Adrenal gland (tissue), 12 donors: Measurements from ENCODE around the gene DKK3. TPM values are rescaled to one million over a fixed set of nuclear protein-coding genes. Genes with fewer than 3 reads are reported as not detected.
A peak's percentile ranks its signal among the peaks of the same experiment; 100 is the strongest.

ENCODE experiments used
- DNase-seq, 7 donors: peaks; one replicate each; pipeline ENCODE4 v3.0.0-alpha.2; 2019 to 2020
- H3K27ac ChIP-seq, 5 donors: fragments of 200-600 bp; sonication (generic) in 4 of 5; 1 replicate in 3 of 5; 2 replicates in 2 of 5; pipeline versions ENCODE4 v1.5.1 to v1.8.0; 2016 to 2020; ENCODE audit warnings: mild to moderate bottlenecking in 1 of 5
- H3K27me3 ChIP-seq: fragments of 200-600 bp; 2 replicates; pipeline ENCODE4 v1.8.0; 2021
- H3K36me3 ChIP-seq, 2 donors: fragments of 200-600 bp; replicated peaks in 1 of 2; 1 replicate in 1 of 2; 2 replicates in 1 of 2; pipeline versions ENCODE4 v1.5.1 to v1.8.0; 2018 to 2022
- H3K4me1 ChIP-seq, 2 donors: fragments of 200-600 bp; replicated peaks in 1 of 2; 1 replicate in 1 of 2; 2 replicates in 1 of 2; pipeline versions ENCODE4 v1.5.1 to v1.8.0; 2018 to 2021
- H3K4me3 ChIP-seq, 4 donors: fragments of 200-600 bp; sonication (generic) in 3 of 4; one replicate each; pipeline ENCODE4 v1.5.1; 2016 to 2018
- H3K9me3 ChIP-seq, 3 donors: fragments of 200-600 bp; sonication (generic) in 1 of 3; replicated peaks in 1 of 3; 1 replicate in 2 of 3; 2 replicates in 1 of 3; pipeline versions ENCODE4 v1.5.1 to v1.8.0; 2016 to 2021
- CTCF ChIP-seq, 6 experiments: fragments of 450-650 bp in 4 of 6; fragments of 200-600 bp in 2 of 6; sonication (generic) in 1 of 6; IDR thresholded peaks; 1 replicate in 5 of 6; 2 replicates in 1 of 6; pipeline versions ENCODE4 v1.5.1 to v1.8.0; 2016 to 2021; ENCODE audit warnings: antibody characterized with exemption in 6 of 6, mild to moderate bottlenecking in 2 of 6, moderate library complexity in 1 of 6
- POLR2A ChIP-seq, 2 donors: fragments of 450-650 bp; IDR thresholded peaks; one replicate each; pipeline ENCODE4 v1.6.1; 2017; ENCODE audit warnings: antibody characterized with exemption in 2 of 2, mild to moderate bottlenecking in 2 of 2, moderate library complexity in 1 of 2
- WGBS, 4 donors: extraction: QIAGEN DNeasy Blood & Tissue Kit in 2 of 4; methylation state at CpG; one replicate each; pipeline versions ENCODE4 v1.1.5 to v1.1.7; 2013 to 2017; 5-methylcytosine and 5-hydroxymethylcytosine counted together
- intact Hi-C, 2 donors: fragments of 100-400 bp; cut with DNase I; formaldehyde crosslinking; loops; one replicate each; pipeline versions ENCODE4 v1.14.1 to v1.15.0; 2022 to 2023
- polyA plus RNA-seq, 3 donors: library from polyadenylated mRNA; stranded (reverse); fragments of 200-250 nt in 2 of 3; fragments of 350-450 nt in 1 of 3; fragmentation: Illumina TruSeq in 1 of 3; extraction: RNeasy Lipid Tissue Mini Kit (QIAGEN cat#74804) in 1 of 3; gene quantifications; one replicate each; pipeline ENCODE4 v1.2.3, GENCODE V29; 2013 to 2014
- total RNA-seq, 9 donors: library from RNA; depleted of rRNA in 4 of 9; stranded (reverse); fragments of >200 nt in 4 of 9; fragments of 120-200 nt in 1 of 9; fragmentation: NEBNext Ultra II Directional in 1 of 9; extraction: Animal tissue kit (Norgen Biotek cat#: 25700) in 1 of 9; gene quantifications; one replicate each; pipeline versions ENCODE4 v1.1.0 to v1.2.4, GENCODE V29; 2013 to 2023
- donor health status: healthy with polysubstance abuse.
- donor health status: Bipolar disorder and iron deficiency.
- donor health status: DM: yes; HTN: yes; CAD: no.
- donor health status: DM: no; HTN: no; CAD: no.
- donor health status: DM: no; HTN: no; CAD: no.
- donor health status: DM: yes; HTN: yes; CAD: no.

DKK3 gene
- total and polyA plus RNA-seq, 12 donors: 19.7 to 330 (median 103) TPM

- DNase-seq: no peak
- Histone ChIP-seq H3K27me3 (no peaks in the 10 kb centered on the region), H3K9me3 (no peaks in the 10 kb centered on the region), H3K4me3 (no peak overlapping the region), H3K4me1 (no peaks in the 10 kb centered on the region), H3K36me3 (peaks cover 0 to 6% of the 10 kb centered on the region in 2 donors), H3K27ac (no peak overlapping the region)
- intact Hi-C loops: no loop called here
- TF ChIP-seq POLR2A (IDR thresholded peaks at IDR 0.05) (no peak), CTCF (IDR thresholded peaks at IDR 0.05) (no peak)
- WGBS, 4 donors: 80 to 91% (median 90%) methylated on average over 4 to 5 of the region's 5 CpGs
Measured at GRCh38 chr11:11964774-11965150, 43.7 kb downstream of the DKK3 start.

GRCh38 chr11:11963842-11964773 lies 44.3 kb downstream of the DKK3 start:
- H3K27ac ChIP-seq: peak overlapping the region in 1 of 5 donors; percentile 17
- no peak overlapping the region for H3K4me3 ChIP-seq
- H3K9me3 ChIP-seq: no peaks in the 10 kb centered on the region
- WGBS, 4 donors: 72 to 84% (median 79%) methylated on average over 13 to 15 of the region's 15 CpGs
- TF ChIP-seq CTCF (IDR thresholded peaks at IDR 0.05): no peak
- no peak for TF ChIP-seq POLR2A (IDR thresholded peaks at IDR 0.05)
- DNase-seq: peak in 1 of 7 donors; percentile 53
- no peaks in the 10 kb centered on the region for H3K27me3 ChIP-seq
- no peaks in the 10 kb centered on the region for H3K4me1 ChIP-seq
- intact Hi-C loops: no loop called here
- peaks cover 0 to 6% of the 10 kb centered on the region in 2 donors for H3K36me3 ChIP-seq

- Histone ChIP-seq H3K27ac (no peak overlapping the region), H3K4me1 (no peaks in the 10 kb centered on the region), H3K4me3 (no peak overlapping the region), H3K36me3 (peaks cover 0 to 6% of the 10 kb centered on the region in 2 donors), H3K27me3 (no peaks in the 10 kb centered on the region), H3K9me3 (no peaks in the 10 kb centered on the region)
- intact Hi-C loops: no loop called here
- no peak for DNase-seq
- WGBS, 4 donors: 83 to 87% (median 87%) methylated on average over 7 of the region's 7 CpGs
- TF ChIP-seq CTCF (IDR thresholded peaks at IDR 0.05): no peak
- no peak for TF ChIP-seq POLR2A (IDR thresholded peaks at IDR 0.05)
Measured at GRCh38 chr11:11963067-11963466, 45.4 kb downstream of the DKK3 start.

GRCh38 chr11:11961399-11962028 lies 46.9 kb downstream of the DKK3 start:
- Histone ChIP-seq H3K27me3 (no peaks in the 10 kb centered on the region), H3K27ac (no peak overlapping the region), H3K36me3 (peaks cover 0 to 13% of the 10 kb centered on the region in 2 donors), H3K4me3 (no peak overlapping the region), H3K4me1 (no peaks in the 10 kb centered on the region), H3K9me3 (no peaks in the 10 kb centered on the region)
- 89 to 98% (median 98%) methylated on average over 3 of the region's 3 CpGs for WGBS, 4 donors
- TF ChIP-seq POLR2A (IDR thresholded peaks at IDR 0.05): no peak
- no peak for TF ChIP-seq CTCF (IDR thresholded peaks at IDR 0.05)
- intact Hi-C loops: no loop called here
- DNase-seq: peak in 1 of 7 donors; percentile 21
